ENCODE data around the gene ASTN2.
"Not testable (repeated sequence)": the region's sequence is repeated elsewhere in the genome, so short reads cannot be mapped to it uniquely, and the experiment has no call there.

Gene ASTN2

DNA sequence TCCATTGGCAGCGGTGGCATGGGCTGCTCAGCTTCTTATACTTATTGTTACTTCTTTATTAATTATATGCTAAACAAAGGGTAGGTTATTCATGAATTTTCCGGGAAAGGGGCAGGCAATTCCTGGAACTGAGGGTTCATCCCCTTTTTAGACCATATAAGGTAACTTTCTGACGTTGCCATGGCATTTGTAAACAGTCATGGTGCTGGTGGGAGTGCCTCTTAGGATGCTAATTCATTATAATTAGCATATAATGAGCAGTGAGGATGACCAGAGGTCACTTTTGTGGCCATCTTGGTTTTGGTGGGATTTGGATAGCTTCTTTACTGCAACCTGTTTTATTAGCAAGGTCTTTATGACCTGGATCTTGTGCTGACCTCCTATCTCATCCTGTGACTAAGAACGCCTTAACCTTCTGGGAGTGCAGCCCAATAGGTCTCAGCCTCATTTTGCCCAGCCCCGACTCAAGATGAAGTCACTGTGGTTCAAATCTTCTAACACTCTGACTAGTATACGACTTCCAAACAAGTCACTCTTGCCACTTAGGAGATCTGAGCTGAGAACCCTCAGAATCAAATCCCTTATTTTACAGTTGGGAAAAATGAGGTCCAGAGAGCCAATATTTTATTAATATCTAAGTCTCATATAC is 490.3 kb downstream of the ASTN2 start:
- no peak overlapping the region for H3K4me3 ChIP-seq (ENCODE audit: low read depth, low read length)
- TF ChIP-seq, protein P1, sequence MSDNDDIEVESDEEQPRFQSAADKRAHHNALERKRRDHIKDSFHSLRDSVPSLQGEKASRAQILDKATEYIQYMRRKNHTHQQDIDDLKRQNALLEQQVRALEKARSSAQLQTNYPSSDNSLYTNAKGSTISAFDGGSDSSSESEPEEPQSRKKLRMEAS (IDR thresholded peaks at IDR 0.05; ENCODE audit: low read depth, low read length): no peak
- TF ChIP-seq MYC (IDR thresholded peaks at IDR 0.05; ENCODE audit: low read depth, low read length) (no peak), POLR2A (IDR thresholded peaks at IDR 0.05; ENCODE audit: extremely low read depth, insufficient read length) (no peak)
- TF ChIP-seq, protein P2, sequence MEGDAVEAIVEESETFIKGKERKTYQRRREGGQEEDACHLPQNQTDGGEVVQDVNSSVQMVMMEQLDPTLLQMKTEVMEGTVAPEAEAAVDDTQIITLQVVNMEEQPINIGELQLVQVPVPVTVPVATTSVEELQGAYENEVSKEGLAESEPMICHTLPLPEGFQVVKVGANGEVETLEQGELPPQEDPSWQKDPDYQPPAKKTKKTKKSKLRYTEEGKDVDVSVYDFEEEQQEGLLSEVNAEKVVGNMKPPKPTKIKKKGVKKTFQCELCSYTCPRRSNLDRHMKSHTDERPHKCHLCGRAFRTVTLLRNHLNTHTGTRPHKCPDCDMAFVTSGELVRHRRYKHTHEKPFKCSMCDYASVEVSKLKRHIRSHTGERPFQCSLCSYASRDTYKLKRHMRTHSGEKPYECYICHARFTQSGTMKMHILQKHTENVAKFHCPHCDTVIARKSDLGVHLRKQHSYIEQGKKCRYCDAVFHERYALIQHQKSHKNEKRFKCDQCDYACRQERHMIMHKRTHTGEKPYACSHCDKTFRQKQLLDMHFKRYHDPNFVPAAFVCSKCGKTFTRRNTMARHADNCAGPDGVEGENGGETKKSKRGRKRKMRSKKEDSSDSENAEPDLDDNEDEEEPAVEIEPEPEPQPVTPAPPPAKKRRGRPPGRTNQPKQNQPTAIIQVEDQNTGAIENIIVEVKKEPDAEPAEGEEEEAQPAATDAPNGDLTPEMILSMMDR (IDR thresholded peaks at IDR 0.05; ENCODE audit: low read depth, low read length): no peak
- DNase-seq (ENCODE audit: low read depth): no peak

DNA sequence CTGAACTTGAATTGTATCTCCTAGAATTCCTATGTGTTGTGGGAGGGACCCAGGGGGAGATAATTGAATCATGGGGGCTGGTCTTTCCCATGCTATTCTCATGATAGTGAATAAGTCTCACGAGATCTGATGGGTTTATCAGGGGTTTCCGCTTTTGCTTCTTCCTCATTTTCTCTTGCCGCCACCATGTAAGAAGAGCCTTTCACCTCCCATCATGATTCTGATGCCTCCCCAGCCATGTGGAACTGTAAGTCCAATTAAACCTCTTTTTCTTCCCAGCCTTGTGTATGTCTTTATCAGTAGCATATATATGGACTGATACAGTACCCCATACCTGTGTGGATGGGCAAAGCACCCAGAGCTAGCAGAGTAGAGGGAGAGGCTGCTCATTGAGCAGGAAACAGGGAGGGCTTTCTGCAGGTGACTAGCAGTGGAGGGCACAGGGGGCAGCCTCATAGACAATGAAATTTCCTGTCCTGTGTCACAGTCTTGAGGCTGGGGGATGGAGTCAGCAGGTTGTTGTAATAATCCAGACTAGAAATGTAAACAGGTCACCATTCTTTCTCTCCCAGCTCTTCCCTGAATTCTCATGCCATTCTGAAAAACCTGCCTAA is 496.9 kb downstream of the ASTN2 start:
- H3K4me3 ChIP-seq (ENCODE audit: low read depth, low read length): peak overlapping the region; percentile 44
- DNase-seq (ENCODE audit: low read depth): not testable (repeated sequence)

DNA sequence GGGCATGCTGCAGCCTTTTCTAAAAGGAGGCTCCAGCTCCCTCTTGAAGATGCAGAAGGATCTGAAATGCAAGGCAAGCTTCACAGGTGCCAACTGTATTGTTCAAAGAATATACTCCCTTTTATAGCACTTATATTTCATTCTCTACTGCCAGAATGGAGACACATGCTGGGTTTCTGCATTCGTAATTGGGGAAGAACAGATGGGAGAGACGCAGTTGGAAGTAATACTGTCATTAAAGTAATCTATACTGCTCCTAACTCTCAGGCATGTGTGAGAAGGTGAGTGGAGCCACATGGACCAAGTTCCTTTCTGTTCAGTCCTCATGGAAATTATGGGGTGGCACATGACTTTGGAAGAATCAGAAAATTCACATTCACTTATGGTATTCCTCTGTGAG is 501.3 kb downstream of the ASTN2 start:
- TF ChIP-seq POLR2A (IDR thresholded peaks at IDR 0.05; ENCODE audit: extremely low read depth, insufficient read length): no peak
- TF ChIP-seq, protein P1 (IDR thresholded peaks at IDR 0.05; ENCODE audit: low read depth, low read length): no peak
- TF ChIP-seq, protein P2 (IDR thresholded peaks at IDR 0.05; ENCODE audit: low read depth, low read length): no peak
- TF ChIP-seq MYC (IDR thresholded peaks at IDR 0.05; ENCODE audit: low read depth, low read length): no peak
- H3K4me3 ChIP-seq (ENCODE audit: low read depth, low read length): no peak overlapping the region
- no peak for DNase-seq (ENCODE audit: low read depth)

DNA sequence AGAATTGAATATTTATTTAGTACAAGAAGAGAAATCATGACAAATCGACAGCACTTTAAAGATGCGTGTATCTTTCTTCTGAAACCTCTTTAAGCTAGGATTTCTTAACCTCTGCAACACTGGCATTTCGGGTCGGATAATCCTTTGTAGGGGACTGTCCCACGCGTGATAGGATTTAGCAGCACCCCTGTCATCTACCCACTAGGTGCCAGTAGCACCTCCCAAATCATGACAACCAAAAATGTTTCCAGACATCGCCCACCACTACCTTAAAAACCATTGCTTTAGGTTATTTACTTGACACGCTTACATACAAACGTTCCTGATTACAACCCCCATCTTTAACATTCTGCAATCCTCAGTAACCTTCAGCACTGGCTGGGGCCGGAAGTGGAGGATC is 504.7 kb downstream of the ASTN2 start:
- no peak overlapping the region for H3K4me3 ChIP-seq (ENCODE audit: low read depth, low read length)
- TF ChIP-seq, protein P1 (IDR thresholded peaks at IDR 0.05; ENCODE audit: low read depth, low read length): no peak
- TF ChIP-seq, protein P2 (IDR thresholded peaks at IDR 0.05; ENCODE audit: low read depth, low read length): no peak
- no peak for TF ChIP-seq MYC (IDR thresholded peaks at IDR 0.05; ENCODE audit: low read depth, low read length)
- TF ChIP-seq POLR2A (IDR thresholded peaks at IDR 0.05; ENCODE audit: extremely low read depth, insufficient read length): no peak
- DNase-seq (ENCODE audit: low read depth): no peak

DNA sequence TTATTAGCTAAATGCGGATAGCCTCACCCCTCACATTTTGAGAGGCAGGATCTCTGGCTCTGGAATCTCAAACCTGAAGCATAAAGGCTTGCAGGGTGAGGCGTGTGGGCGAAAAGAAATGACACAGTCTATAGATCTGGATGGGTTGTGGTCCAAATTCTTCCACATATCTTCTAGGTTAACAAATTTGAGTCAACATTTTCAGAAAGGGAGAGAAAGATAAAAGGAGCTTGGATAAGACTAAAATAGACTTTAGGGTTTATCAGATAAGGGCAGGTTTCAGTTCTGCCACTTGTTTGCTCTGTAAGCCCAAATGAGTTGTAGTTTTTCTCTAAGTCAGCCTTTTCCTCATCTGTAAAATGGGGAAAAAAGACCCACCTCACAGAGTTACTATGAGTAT is 506.9 kb downstream of the ASTN2 start:
- DNase-seq (ENCODE audit: low read depth): no peak
- no peak overlapping the region for H3K4me3 ChIP-seq (ENCODE audit: low read depth, low read length)
- TF ChIP-seq, protein P2 (IDR thresholded peaks at IDR 0.05; ENCODE audit: low read depth, low read length): no peak
- TF ChIP-seq MYC (IDR thresholded peaks at IDR 0.05; ENCODE audit: low read depth, low read length) (no peak), POLR2A (IDR thresholded peaks at IDR 0.05; ENCODE audit: extremely low read depth, insufficient read length) (no peak)
- TF ChIP-seq, protein P1 (IDR thresholded peaks at IDR 0.05; ENCODE audit: low read depth, low read length): no peak

DNA sequence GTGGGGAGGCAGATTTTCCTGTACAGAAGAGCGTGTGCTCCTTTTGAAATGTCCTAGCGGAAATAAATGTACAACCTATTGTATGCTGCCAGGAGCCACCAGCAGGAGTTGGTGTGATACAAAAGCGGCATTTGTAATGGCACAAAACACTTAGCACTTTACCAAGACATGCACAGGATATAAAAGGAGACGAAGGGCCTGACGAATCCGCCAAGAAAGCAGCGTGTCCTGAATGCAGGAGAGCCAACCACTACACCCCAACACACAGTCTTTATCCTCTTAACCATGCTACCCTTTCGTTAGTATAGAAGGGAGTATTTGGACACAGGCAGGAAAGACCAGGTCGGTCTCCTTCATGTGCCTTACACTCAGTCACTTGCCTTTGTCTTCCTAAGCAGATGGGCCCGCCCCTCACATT is 509.7 kb downstream of the ASTN2 start:
- no peak for TF ChIP-seq POLR2A (IDR thresholded peaks at IDR 0.05; ENCODE audit: extremely low read depth, insufficient read length)
- TF ChIP-seq MYC (IDR thresholded peaks at IDR 0.05; ENCODE audit: low read depth, low read length): no peak
- TF ChIP-seq, protein P2 (IDR thresholded peaks at IDR 0.05; ENCODE audit: low read depth, low read length): no peak
- TF ChIP-seq, protein P1 (IDR thresholded peaks at IDR 0.05; ENCODE audit: low read depth, low read length): no peak
- no peak for DNase-seq (ENCODE audit: low read depth)
- no peak overlapping the region for H3K4me3 ChIP-seq (ENCODE audit: low read depth, low read length)
